ENCODE results near the gene ITGAE. TPM values are rescaled to one million over a fixed set of nuclear protein-coding genes. Genes with fewer than 3 reads are reported as not detected.

ITGAE gene
- total and polyA plus RNA-seq, 10 of the 15 experiments (the other 5 are each of a cell fraction or from before 2014, with no cell fraction given) = 13.1 to 161 (median 34.8) TPM

DNA sequence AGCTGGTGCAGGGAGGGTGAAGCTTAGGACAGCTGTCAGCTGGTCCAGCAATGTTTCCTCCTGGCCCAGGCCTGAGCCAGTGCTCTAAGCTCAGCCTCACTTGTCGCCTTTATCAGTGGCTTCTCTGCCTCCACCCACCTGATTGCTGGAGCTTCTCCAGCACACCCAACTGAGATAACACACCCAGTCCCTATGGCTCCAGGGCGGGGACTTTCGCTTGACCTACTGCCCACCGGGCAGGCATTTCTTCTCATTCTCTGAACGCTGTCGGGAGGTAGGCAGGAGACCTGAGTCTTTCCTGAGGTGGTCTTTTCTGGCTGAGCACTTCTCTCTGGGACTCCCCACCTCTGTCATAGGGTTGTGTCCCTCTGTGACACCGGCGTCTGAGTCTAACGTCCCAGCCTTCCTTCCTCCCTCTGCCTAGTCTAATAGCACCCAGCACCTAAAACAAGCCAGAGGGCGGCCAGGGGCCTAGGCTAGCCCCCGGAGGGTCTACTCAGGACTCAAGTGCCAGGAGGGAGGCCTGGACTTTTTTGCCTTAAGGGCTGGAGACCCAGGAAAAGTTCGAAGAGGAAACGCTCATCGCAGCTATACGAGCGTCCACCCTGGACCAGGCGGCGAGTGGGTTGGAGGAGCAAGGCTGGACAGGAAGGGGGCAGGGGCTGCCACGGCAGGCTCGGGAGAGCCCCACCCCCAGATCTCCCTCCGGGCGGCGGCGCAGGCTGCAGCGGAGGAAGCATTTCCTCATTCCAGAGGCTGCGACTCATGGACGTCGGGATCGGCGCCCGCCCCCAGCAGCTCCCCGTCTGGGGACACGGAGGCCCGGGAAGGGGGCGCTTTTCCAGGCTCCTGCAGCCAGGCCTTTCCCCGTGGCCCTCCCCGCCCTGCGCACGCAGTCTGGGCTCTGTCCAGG lies 133.4 kb downstream of the ITGAE start:
- ATAC-seq = peak; percentile 14
- peak overlapping the region; percentile 72 for H3K4me3 ChIP-seq
- peaks cover 8% of the 10 kb centered on the region for H3K4me1 ChIP-seq (ENCODE audit: control insufficient read depth, insufficient read depth, low read length)
- ChIA-PET CTCF (interaction anchor here (0.7 kb wide), 1 partner anchor 16 kb away, joined by 3 read pairs; no protein-coding TSS in a partner anchor), RAD21 (ENCODE audit: unreplicated experiment) (interaction anchor here (0.6 to 0.7 kb wide), 2 partner anchors 28 to 91 kb away, joined by 3 read pairs; no protein-coding TSS in a partner anchor), POLR2A (interaction anchor here (0.6 to 2.1 kb wide), 3 partner anchors 31 to 66 kb away, joined by 3 to 11 read pairs (median 3); partner anchors contain the start of genes CTNS and SHPK), SMC1A (ENCODE audit: uncharacterized antibody, unreplicated experiment) (interaction anchor here (1.2 kb wide), 1 partner anchor 17 kb away, joined by 4 read pairs; no protein-coding TSS in a partner anchor)
- peak overlapping the region; percentile 67 for H2AFZ ChIP-seq (ENCODE audit: control insufficient read depth, low read depth, low read length)
- H3K9ac ChIP-seq (ENCODE audit: control insufficient read depth, insufficient read depth, low read length) = peak overlapping the region; percentile 72
- no peaks in the 10 kb centered on the region for H3K27me3 ChIP-seq (replicated peaks in 1 of 2; ENCODE audit: control insufficient read depth in 2 of 2, insufficient read depth in 2 of 2, low read length in 1 of 2)
- in situ Hi-C loops (cut with MboI) = no loop called here
- WGBS (ENCODE audit: insufficient coverage, insufficient replicate concordance, low lambda C conversion rate, missing lambda C conversion rate) = 12% methylated on average over 37 of the region's 39 CpGs
- no TSS peak for BruUV-seq (replicated peaks)
- peak overlapping the region; percentile 99 for H3K4me2 ChIP-seq (ENCODE audit: control insufficient read depth, insufficient read depth)
- H3K27ac ChIP-seq (ENCODE audit: control insufficient read depth, insufficient read depth) = peak overlapping the region; percentile 25; the same call in 1 of the 2 replicates
- no peaks in the 10 kb centered on the region for H3K9me3 ChIP-seq (replicated peaks; ENCODE audit: control insufficient read depth, insufficient read depth, low read length)
- no peak for DNase-seq (ENCODE audit: low read depth, low spot score)
- H3K79me2 ChIP-seq (ENCODE audit: control insufficient read depth, insufficient read depth, low read length) = peaks cover 20% of the 10 kb centered on the region
- no peaks in the 10 kb centered on the region for H4K20me1 ChIP-seq (ENCODE audit: control insufficient read depth, insufficient read depth)
- no peaks in the 10 kb centered on the region for H3K36me3 ChIP-seq (ENCODE audit: control insufficient read depth in 2 of 2, insufficient read depth in 2 of 2, low read length in 1 of 2)
- intact Hi-C loops (cut with micrococcal nuclease; ENCODE audit: unreplicated experiment) = loop anchor here (10.0 kb wide), 1 partner anchor 113 kb away; the partner anchor contains the start of gene TRPV3
- FAIRE-seq = no peak
- TF ChIP-seq, protein P1, sequence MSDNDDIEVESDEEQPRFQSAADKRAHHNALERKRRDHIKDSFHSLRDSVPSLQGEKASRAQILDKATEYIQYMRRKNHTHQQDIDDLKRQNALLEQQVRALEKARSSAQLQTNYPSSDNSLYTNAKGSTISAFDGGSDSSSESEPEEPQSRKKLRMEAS (IDR thresholded peaks at IDR 0.05; ENCODE audit: low read depth, low read length) = no peak
- TF ChIP-seq IKZF1 (conservative IDR thresholded peaks at IDR 0.05) = no peak
- TF ChIP-seq NFXL1 (IDR thresholded peaks at IDR 0.05; ENCODE audit: borderline replicate concordance) = no peak
- no peak for TF ChIP-seq FOXM1 (IDR thresholded peaks at IDR 0.05; ENCODE audit: low read depth, low read length)
- peak; percentile 1 for TF ChIP-seq HDAC6 (IDR thresholded peaks at IDR 0.05; ENCODE audit: unreplicated experiment)
- TF ChIP-seq POU2F2 (IDR thresholded peaks at IDR 0.05; ENCODE audit: borderline replicate concordance, low read depth, low read length) = no peak
- TF ChIP-seq, protein P2, sequence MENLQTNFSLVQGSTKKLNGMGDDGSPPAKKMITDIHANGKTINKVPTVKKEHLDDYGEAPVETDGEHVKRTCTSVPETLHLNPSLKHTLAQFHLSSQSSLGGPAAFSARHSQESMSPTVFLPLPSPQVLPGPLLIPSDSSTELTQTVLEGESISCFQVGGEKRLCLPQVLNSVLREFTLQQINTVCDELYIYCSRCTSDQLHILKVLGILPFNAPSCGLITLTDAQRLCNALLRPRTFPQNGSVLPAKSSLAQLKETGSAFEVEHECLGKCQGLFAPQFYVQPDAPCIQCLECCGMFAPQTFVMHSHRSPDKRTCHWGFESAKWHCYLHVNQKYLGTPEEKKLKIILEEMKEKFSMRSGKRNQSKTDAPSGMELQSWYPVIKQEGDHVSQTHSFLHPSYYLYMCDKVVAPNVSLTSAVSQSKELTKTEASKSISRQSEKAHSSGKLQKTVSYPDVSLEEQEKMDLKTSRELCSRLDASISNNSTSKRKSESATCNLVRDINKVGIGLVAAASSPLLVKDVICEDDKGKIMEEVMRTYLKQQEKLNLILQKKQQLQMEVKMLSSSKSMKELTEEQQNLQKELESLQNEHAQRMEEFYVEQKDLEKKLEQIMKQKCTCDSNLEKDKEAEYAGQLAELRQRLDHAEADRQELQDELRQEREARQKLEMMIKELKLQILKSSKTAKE (IDR thresholded peaks at IDR 0.05; ENCODE audit: low read depth, poor library complexity, severe bottlenecking) = no peak
- no peak for TF ChIP-seq CBFB (IDR thresholded peaks at IDR 0.05; ENCODE audit: low read depth)
- no peak for TF ChIP-seq CHD4 (IDR thresholded peaks at IDR 0.05)
- no peak for TF ChIP-seq ZNF622 (IDR thresholded peaks at IDR 0.05)
- 0 out of 2 replicates have a peak, but pooled peaks have one; percentile 33 for TF ChIP-seq DPF2 (IDR thresholded peaks at IDR 0.05)
- TF ChIP-seq SREBF2 (IDR thresholded peaks at IDR 0.05; ENCODE audit: low read length) = no peak
- no peak for TF ChIP-seq SREBF1 (IDR thresholded peaks at IDR 0.05; ENCODE audit: low read length)
- TF ChIP-seq, protein P3, sequence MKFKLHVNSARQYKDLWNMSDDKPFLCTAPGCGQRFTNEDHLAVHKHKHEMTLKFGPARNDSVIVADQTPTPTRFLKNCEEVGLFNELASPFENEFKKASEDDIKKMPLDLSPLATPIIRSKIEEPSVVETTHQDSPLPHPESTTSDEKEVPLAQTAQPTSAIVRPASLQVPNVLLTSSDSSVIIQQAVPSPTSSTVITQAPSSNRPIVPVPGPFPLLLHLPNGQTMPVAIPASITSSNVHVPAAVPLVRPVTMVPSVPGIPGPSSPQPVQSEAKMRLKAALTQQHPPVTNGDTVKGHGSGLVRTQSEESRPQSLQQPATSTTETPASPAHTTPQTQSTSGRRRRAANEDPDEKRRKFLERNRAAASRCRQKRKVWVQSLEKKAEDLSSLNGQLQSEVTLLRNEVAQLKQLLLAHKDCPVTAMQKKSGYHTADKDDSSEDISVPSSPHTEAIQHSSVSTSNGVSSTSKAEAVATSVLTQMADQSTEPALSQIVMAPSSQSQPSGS (IDR thresholded peaks at IDR 0.05; ENCODE audit: low read length) = no peak
- TF ChIP-seq SPI1 (IDR thresholded peaks at IDR 0.05; ENCODE audit: borderline replicate concordance, insufficient read depth, low read depth, low read length) = peak; percentile 32; the same call in 1 of the 2 replicates
- TF ChIP-seq GABPA (IDR thresholded peaks at IDR 0.05; ENCODE audit: low read depth) = no peak
- TF ChIP-seq POLR2AphosphoS2 (IDR thresholded peaks at IDR 0.05; ENCODE audit: low read depth, low read length) = no peak
- TF ChIP-seq LARP7 (IDR thresholded peaks at IDR 0.05) = no peak

Measured in GM12878 (cell line).